T-helper 17 cell (primary cell): ENCODE measurements around the gene FER1L5. TPM values are rescaled to one million over a fixed set of nuclear protein-coding genes. Genes with fewer than 3 reads are reported as not detected.

Source experiments
- ATAC-seq: fragments of 150-1000 bp; cut with Tn5 transposase; 2 replicates; pipeline ENCODE4 v1.10.0; 2021; ENCODE audit warnings: mild to moderate bottlenecking, moderate library complexity
- DNase-seq, 3 donors: peaks; one replicate each; pipeline versions ENCODE4 v3.0.0 to v3.0.0-alpha.2; 2020 to 2021
- H3K9me3 ChIP-seq: one replicate; pipeline ENCODE4 v1.7.0; 2013; ENCODE audit warnings: low read length, mild to moderate bottlenecking; ENCODE audit not compliant: control insufficient read depth, poor library complexity, severe bottlenecking
- H3K27ac Mint-ChIP-seq: one replicate; pipeline ENCODE4 v1.8.0; 2022; ENCODE audit warnings: mild to moderate bottlenecking, moderate library complexity, mixed read lengths
- H3K27me3 Mint-ChIP-seq: one replicate; pipeline ENCODE4 v1.8.0; 2022; ENCODE audit warnings: mixed read lengths
- H3K36me3 Mint-ChIP-seq: one replicate; pipeline ENCODE4 v1.8.0; 2022; ENCODE audit warnings: low read depth, mixed read lengths
- H3K4me1 Mint-ChIP-seq: one replicate; pipeline ENCODE4 v1.8.0; 2022; ENCODE audit warnings: mild to moderate bottlenecking, mixed read lengths
- H3K4me3 Mint-ChIP-seq: one replicate; pipeline ENCODE4 v1.8.0; 2022; ENCODE audit warnings: mild to moderate bottlenecking, moderate library complexity, mixed read lengths
- total RNA-seq, 4 donors: library from RNA in 2 of 4; stranded (reverse) in 2 of 4; gene quantifications; one replicate each; pipeline ENCODE4 v1.2.3 and lab custom pipeline; 2022 to 2026

The FER1L5 gene
- total RNA-seq (not detected), total RNA-seq (lab: John Stamatoyannopoulos, UW) (0 to 0.35 reads per million in 2 donors)

DNA sequence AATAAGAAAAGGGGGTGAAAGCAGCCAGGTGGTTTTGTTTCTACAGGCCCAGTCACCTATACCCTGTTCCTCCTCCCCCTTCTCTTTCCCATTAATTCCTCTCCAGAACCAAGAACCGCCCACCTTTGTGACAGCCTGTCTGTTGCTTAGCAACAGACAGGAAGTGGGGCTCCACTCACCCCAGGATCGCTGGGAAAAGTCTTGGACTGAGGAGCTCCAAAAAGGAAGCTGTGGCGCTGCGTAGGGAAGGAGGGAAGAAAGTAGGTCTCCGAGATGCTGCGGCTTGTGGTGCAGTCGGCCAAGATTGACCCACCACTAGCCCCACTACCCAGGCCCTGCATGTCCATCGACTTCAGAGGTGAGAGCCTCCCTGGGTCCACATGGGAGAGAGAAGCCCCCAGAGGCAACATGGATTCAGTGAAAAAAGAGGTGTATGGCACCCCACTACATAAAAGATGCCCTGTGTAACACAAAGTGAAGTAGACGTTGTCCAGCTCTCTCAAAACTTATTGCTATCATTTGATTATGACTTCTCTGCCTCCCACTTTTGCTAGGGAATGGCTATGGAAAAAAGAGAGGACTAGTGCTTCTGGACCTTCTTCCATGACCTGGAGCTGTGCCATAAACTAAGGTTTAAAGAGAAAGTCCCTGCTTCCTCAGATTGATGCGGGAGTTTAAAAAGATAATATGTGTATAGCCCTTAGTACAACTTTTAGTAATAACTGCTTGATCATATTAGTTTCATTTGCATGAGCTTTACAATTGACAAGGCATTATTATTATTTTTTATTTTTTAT, at the start of gene FER1L5:
Gene FER1L5, plus strand, starts transcription at position 201 of the 797 bp plus-strand sequence. Its CDS starts 73 bp downstream, at position 274.
- ATAC-seq (no peak), DNase-seq (no peak)
- no peaks in the 10 kb centered on the region for H3K9me3 ChIP-seq
- Mint-ChIP-seq H3K27me3 (no peaks in the 10 kb centered on the region), H3K36me3 (no peaks in the 10 kb centered on the region), H3K4me3 (no peak within 1 kb of the TSS), H3K4me1 (no peaks in the 10 kb centered on the region), H3K27ac (no peak within 1 kb of the TSS)

GRCh38 chr2:96594282-96594681, 48.3 kb upstream of the FER1L5 start:
- no peaks in the 10 kb centered on the region for H3K9me3 ChIP-seq
- Mint-ChIP-seq H3K36me3 (peaks cover 2% of the 10 kb centered on the region), H3K4me3 (peak overlapping the region; percentile 59), H3K27ac (peak overlapping the region; percentile 93), H3K27me3 (no peaks in the 10 kb centered on the region), H3K4me1 (peaks cover 42% of the 10 kb centered on the region)
- ATAC-seq (peak; percentile 48), DNase-seq (no peak)

DNA sequence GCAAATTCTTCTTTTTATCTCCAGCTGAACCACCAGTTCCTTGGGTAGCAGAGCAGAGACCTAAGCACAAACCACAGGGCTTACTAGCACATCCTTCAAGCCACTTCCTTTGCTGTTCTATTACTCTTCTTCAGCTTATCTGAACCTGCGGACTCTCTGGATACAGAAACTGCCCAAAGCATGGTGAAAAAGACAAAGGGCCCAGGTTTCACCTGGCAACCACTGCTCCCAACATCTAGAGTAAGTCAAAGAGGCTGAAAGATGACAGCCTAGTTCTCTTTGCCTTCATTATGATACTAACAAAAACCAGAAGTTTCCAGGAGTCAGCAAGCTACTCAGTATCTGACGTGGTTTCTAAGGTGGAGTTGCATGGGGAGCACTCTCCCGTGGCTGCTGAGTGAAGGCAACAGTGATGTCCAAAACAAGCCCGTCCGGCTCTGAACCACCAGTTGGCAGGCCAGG, 47.8 kb upstream of the FER1L5 start:
- Mint-ChIP-seq H3K27ac (peak overlapping the region; percentile 93), H3K4me3 (peak overlapping the region; percentile 59), H3K36me3 (no peaks in the 10 kb centered on the region), H3K4me1 (peaks cover 39% of the 10 kb centered on the region), H3K27me3 (no peaks in the 10 kb centered on the region)
- ATAC-seq (peak; percentile 89), DNase-seq (no peak)
- no peaks in the 10 kb centered on the region for H3K9me3 ChIP-seq

GRCh38 chr2:96596596-96596995, 46.0 kb upstream of the FER1L5 start:
- peaks cover 2% of the 10 kb centered on the region for H3K36me3 Mint-ChIP-seq
- H3K27me3 Mint-ChIP-seq: no peaks in the 10 kb centered on the region
- no peaks in the 10 kb centered on the region for H3K9me3 ChIP-seq
- no peak overlapping the region for H3K4me3 Mint-ChIP-seq
- ATAC-seq (no peak), DNase-seq (no peak)
- peaks cover 36% of the 10 kb centered on the region for H3K4me1 Mint-ChIP-seq
- peak overlapping the region; percentile 24 for H3K27ac Mint-ChIP-seq

GRCh38 chr2:96599941-96600340, 42.6 kb upstream of the FER1L5 start:
- DNase-seq (no peak), ATAC-seq (no peak)
- H3K4me1 Mint-ChIP-seq: peaks cover 16% of the 10 kb centered on the region
- H3K27ac Mint-ChIP-seq: no peak overlapping the region
- peaks cover 4% of the 10 kb centered on the region for H3K36me3 Mint-ChIP-seq
- H3K9me3 ChIP-seq: no peaks in the 10 kb centered on the region
- H3K4me3 Mint-ChIP-seq: no peak overlapping the region
- no peaks in the 10 kb centered on the region for H3K27me3 Mint-ChIP-seq

DNA sequence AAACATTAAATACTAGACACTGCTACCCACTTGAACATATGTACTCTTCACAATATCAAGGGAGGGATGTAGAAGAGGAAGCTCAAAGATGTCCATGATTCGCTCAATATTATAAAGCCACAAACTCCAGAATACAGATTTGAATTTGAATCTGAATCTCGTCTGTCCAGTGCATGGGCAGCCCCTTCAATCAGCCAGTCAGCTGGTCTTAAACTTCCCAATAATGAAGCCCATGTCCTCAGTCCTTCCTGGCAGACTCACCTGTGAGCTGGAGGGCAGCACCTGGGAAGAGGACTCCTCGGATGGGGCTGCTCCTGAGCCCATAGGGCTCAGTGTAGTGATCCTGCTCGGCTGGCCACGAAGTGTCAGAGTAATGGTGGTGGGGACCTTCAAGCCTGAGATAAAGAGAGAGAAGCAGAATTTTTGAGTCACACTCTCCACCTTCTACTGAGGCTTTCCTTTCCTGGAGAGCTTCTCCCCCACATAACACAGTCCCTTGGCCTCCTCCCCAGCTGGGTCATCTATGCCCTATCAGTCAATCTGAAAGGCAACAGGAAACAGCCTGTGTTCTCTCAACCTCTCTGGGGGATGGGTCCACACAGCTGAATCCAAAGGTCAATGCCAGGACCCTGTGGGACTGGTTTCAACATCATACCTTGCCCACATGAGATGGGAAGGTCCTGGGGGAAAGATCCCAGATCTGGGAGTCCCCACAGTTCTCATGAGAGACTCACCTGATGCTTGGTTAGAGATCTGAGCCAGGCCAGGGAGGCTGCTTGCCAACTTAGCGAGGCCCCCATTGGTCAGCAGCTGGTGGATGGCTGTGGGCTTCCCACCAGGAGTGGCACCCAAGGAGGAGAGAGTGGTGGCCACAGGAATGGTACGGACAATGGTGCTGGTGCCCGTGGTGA, 40.9 kb upstream of the FER1L5 start:
- Mint-ChIP-seq H3K4me1 (peaks cover 12% of the 10 kb centered on the region), H3K27ac (peak overlapping the region; percentile 68), H3K36me3 (peaks cover 8% of the 10 kb centered on the region), H3K27me3 (no peaks in the 10 kb centered on the region), H3K4me3 (no peak overlapping the region)
- DNase-seq (no peak), ATAC-seq (no peak)
- H3K9me3 ChIP-seq: no peaks in the 10 kb centered on the region

DNA sequence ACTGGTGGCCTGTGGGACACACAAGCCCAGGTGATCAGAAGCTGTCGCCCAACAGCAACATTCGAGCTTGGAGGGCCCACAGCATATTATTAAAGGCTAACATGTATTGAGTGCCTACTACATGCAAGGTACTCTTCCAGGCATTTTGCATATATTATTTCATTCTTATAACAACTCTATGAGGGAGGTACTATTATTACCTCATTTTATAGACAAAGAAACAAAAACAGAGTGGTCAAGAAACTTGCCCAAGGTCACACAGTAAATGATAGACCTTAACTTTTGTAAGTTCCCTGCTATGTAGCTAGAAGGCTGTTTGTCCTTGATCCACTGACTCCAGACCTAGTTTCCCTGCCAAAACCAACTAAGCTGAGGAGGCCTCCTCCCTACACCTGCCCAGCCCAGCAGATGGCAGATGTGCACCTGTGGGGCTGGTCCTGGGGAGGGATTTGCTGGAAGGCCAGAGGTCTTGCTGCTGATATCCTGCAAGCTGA, 40.2 kb upstream of the FER1L5 start:
- peak overlapping the region; percentile 68 for H3K27ac Mint-ChIP-seq
- ATAC-seq (peak; percentile 49), DNase-seq (no peak)
- no peaks in the 10 kb centered on the region for H3K27me3 Mint-ChIP-seq
- no peaks in the 10 kb centered on the region for H3K9me3 ChIP-seq
- H3K36me3 Mint-ChIP-seq: peaks cover 16% of the 10 kb centered on the region
- H3K4me1 Mint-ChIP-seq: peaks cover 18% of the 10 kb centered on the region
- H3K4me3 Mint-ChIP-seq: no peak overlapping the region

DNA sequence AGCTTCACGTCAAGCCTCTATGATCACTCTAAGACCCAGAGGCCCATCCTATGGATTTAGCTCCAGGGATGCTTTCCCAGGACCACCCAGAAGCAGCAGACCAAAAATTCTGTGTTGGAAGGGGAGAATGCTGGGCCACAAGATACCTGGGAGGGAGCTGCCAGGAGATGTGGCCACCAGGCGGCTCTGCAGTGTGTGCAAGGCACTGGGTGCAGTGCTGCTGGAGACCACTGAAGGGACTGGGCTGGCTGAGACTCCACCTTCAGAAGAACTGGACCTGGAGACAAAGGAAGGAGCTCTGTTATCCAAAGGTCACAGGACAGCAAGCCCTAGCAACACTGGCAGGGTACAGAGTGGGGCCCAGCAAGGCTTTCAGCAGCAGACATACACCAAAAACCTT, 38.5 kb upstream of the FER1L5 start:
- no peak overlapping the region for H3K27ac Mint-ChIP-seq
- no peak overlapping the region for H3K4me3 Mint-ChIP-seq

DNA sequence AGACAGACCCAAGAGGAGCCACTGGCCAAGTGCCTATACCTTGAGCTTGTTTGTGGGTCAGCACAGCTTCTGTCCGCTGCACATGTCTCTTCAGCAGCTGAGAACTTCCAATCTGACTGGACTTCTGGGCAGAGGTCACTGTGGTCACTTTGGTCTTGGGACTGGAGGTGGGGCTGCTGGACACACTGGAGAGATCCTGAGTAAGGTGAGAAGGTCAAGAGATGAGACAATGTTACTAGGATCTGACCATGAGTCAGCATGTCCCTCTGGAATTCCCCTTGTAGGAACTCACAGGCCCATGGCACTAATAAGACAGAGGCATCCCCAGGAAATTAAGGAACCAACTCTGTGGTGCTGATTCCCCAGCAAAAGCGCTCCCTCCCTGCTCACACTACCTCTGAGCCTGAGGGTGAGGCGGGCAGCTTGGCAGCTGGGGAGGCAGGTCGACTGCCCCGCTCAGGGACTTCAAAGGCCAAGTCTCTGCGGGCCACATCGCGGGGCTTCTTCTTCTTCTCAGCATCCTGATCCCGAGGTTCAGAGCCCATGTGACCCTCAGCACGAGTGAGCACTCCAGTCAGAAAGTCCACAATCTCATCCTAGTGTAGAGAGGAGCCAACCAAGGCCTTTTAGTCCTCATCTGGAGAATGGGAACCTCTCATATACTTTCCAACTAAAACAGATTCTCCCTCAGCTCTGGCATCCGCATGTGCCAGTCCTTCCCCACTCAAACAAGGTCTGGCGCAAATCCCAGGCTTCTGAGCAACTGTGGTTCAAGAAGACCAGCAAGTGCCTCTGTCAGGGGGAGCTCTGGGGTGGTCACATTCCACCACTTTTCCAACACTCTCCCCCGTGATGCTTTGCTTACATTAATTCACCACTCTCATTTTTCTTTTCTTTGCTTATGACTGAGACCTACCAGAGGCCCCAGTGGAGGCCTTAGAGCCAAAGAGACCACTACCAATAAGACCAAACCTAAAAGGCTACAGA, 33.8 kb upstream of the FER1L5 start:
- peaks cover 19% of the 10 kb centered on the region for H3K36me3 Mint-ChIP-seq
- H3K27ac Mint-ChIP-seq: peak overlapping the region; percentile 75
- H3K9me3 ChIP-seq: no peaks in the 10 kb centered on the region
- DNase-seq (no peak), ATAC-seq (no peak)
- H3K27me3 Mint-ChIP-seq: no peaks in the 10 kb centered on the region
- no peak overlapping the region for H3K4me3 Mint-ChIP-seq
- peaks cover 13% of the 10 kb centered on the region for H3K4me1 Mint-ChIP-seq

More for the DNA sequence above, 38.5 kb upstream of the FER1L5 start:
- peaks cover 21% of the 10 kb centered on the region for H3K36me3 Mint-ChIP-seq
- H3K27me3 Mint-ChIP-seq: no peaks in the 10 kb centered on the region
- DNase-seq: no peak
- no peak for ATAC-seq
- peaks cover 19% of the 10 kb centered on the region for H3K4me1 Mint-ChIP-seq
- H3K9me3 ChIP-seq: no peaks in the 10 kb centered on the region

- no peak overlapping the region for H3K4me3 Mint-ChIP-seq
- H3K9me3 ChIP-seq: no peaks in the 10 kb centered on the region
- H3K4me1 Mint-ChIP-seq: peaks cover 16% of the 10 kb centered on the region
- H3K27ac Mint-ChIP-seq: peak overlapping the region; percentile 79
- DNase-seq (no peak), ATAC-seq (no peak)
- H3K36me3 Mint-ChIP-seq: peaks cover 6% of the 10 kb centered on the region
- H3K27me3 Mint-ChIP-seq: no peaks in the 10 kb centered on the region
Observed at GRCh38 chr2:96616128-96616527, 26.4 kb upstream of the FER1L5 start.

DNA sequence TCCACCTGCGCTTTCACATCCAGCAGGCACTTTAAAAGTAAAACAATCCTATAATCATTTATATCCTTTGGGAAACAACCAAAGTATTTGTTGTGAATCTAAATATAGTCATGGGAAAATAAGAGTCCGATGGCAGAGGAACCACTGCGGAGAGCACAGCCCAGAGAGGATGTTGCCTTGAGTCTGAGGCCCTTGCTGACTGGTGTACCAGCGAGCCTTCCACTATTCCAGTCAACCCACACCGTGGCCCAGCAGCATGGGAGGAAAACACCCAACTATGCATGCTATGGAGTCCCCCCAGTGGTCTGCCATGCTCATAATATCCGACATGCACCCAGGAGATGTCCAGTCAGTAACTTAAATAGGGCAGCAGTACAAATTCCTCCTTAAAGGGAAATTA, 26.0 kb upstream of the FER1L5 start:
- ATAC-seq: no peak
- DNase-seq: no peak
- Mint-ChIP-seq H3K27ac (peak overlapping the region; percentile 79), H3K4me3 (no peak overlapping the region), H3K4me1 (peaks cover 16% of the 10 kb centered on the region), H3K27me3 (no peaks in the 10 kb centered on the region), H3K36me3 (peaks cover 6% of the 10 kb centered on the region)
- H3K9me3 ChIP-seq: no peaks in the 10 kb centered on the region

DNA sequence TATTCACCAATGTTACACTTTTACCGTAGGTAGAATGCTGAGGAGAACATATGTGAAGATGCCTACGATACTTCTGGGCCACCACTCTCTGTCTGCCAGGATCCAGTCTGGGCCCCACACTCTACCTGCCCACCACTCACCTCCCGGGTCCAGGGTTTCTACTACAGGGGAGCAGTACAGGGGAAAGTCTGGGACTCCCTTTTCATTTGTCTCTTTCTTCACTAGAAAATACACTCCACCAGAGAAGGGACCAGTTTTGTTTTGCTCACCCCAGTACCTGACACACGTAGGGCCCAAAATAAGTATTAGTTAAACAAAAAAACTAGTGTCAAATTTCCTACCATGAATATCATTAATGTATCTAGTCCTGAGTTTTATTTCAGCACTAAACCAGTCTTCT, 25.6 kb upstream of the FER1L5 start:
- H3K36me3 Mint-ChIP-seq: peaks cover 6% of the 10 kb centered on the region
- peak overlapping the region; percentile 79 for H3K27ac Mint-ChIP-seq
- no peak overlapping the region for H3K4me3 Mint-ChIP-seq

More for the DNA sequence above, 25.6 kb upstream of the FER1L5 start:
- Mint-ChIP-seq H3K27me3 (no peaks in the 10 kb centered on the region), H3K4me1 (peaks cover 16% of the 10 kb centered on the region)
- H3K9me3 ChIP-seq: no peaks in the 10 kb centered on the region
- ATAC-seq: no peak
- no peak for DNase-seq
